Measurements from ENCODE around the gene CEBPA. TPM values are rescaled to one million over a fixed set of nuclear protein-coding genes. Genes with fewer than 3 reads are reported as not detected.

Gene CEBPA
- total RNA-seq, 2 donors from 2014 or later = 1.8 to 2.1 TPM

DNA sequence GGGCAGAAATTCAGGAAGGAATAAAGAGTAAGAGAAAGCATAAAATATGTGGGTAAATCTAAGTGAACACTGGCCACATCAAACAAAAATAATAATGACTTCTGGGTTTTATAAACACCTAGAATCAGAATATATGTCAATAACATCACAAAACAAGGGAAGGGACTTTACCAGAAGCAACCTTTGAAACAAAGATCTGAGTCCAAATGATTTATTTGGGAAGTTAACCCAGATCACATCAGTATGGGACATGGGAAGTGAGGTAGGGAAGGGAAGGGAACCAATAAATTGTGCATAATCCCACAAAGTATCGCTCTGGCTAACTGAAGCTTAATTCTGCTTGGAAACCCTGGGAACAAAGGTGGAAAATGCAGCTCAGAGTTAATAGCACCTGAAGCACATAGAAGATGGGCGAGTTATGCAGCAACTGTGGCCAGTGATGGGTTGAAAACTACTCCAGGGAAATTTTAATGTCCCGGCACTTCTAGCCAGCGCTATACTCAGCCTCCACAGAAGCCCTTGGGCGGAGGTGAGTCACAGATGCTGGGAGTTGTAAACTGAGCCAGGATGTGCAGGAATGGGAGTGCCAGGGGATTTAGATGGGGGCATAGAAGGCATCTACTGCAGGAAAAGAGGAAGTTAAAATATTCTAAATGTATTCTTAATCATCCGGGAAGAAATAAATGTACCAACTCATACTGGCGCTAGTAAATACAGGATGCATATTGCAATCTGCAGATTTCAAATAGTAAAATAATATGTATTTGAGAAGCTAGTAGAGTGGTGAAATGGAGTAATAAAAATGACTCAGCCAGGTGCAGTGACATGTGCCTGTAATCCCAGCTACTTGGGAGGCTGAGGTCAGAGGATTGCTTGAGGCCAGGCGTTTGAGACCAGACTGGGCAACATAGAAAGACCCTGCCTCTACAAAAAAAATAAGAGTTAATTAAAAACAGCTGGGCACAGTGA, 37.0 kb upstream of the CEBPA start:
- Histone ChIP-seq H3K9ac (ENCODE audit: extremely low read depth, low read length, poor library complexity, severe bottlenecking) (no peak overlapping the region), H3K4me1 (ENCODE audit: control insufficient read depth, insufficient read depth, low read length) (no peaks in the 10 kb centered on the region), H3K27ac (ENCODE audit: low read depth, low read length) (no peak overlapping the region), H3K4me3 (ENCODE audit: low read length) (no peak overlapping the region), H3K27me3 (ENCODE audit: control insufficient read depth, insufficient read depth, low read length, poor library complexity, severe bottlenecking) (peaks cover 12% of the 10 kb centered on the region), H3K36me3 (ENCODE audit: control insufficient read depth, insufficient read depth, low read length) (no peaks in the 10 kb centered on the region), H3K9me3 (ENCODE audit: control insufficient read depth, low read length) (no peaks in the 10 kb centered on the region)
- no peak for DNase-seq
- Mint-ChIP-seq H3K4me3 (no peak overlapping the region), H3K36me3 (ENCODE audit: low read depth) (no peaks in the 10 kb centered on the region), H3K9me3 (no peaks in the 10 kb centered on the region), H3K27ac (no peak overlapping the region), H3K4me1 (no peaks in the 10 kb centered on the region), H3K27me3 (ENCODE audit: insufficient read depth) (peaks cover 20% of the 10 kb centered on the region)
- no peak for TF ChIP-seq CTCF (conservative IDR thresholded peaks at IDR 0.05)
- 85 to 92% methylated on average over 6 to 8 of the region's 8 CpGs for WGBS, 2 experiments (ENCODE audit: insufficient coverage in 1 of 2, insufficient read length in 1 of 2)

- TF ChIP-seq CTCF (conservative IDR thresholded peaks at IDR 0.05) = no peak
- Mint-ChIP-seq H3K27me3 (ENCODE audit: insufficient read depth) (peaks cover 9% of the 10 kb centered on the region), H3K36me3 (ENCODE audit: low read depth) (no peaks in the 10 kb centered on the region), H3K4me1 (no peaks in the 10 kb centered on the region), H3K27ac (no peak overlapping the region), H3K9me3 (no peaks in the 10 kb centered on the region), H3K4me3 (no peak overlapping the region)
- Histone ChIP-seq H3K4me3 (ENCODE audit: low read length) (no peak overlapping the region), H3K27me3 (ENCODE audit: control insufficient read depth, insufficient read depth, low read length, poor library complexity, severe bottlenecking) (peaks cover 1% of the 10 kb centered on the region), H3K9me3 (ENCODE audit: control insufficient read depth, low read length) (no peaks in the 10 kb centered on the region), H3K27ac (ENCODE audit: low read depth, low read length) (no peak overlapping the region), H3K4me1 (ENCODE audit: control insufficient read depth, insufficient read depth, low read length) (no peaks in the 10 kb centered on the region), H3K9ac (ENCODE audit: extremely low read depth, low read length, poor library complexity, severe bottlenecking) (no peak overlapping the region), H3K36me3 (ENCODE audit: control insufficient read depth, insufficient read depth, low read length) (no peaks in the 10 kb centered on the region)
- no peak for DNase-seq
- WGBS, 2 experiments (ENCODE audit: insufficient coverage in 1 of 2, insufficient read length in 1 of 2) = 75 to 91% methylated on average over 4 to 5 of the region's 5 CpGs
Observed at GRCh38 chr19:33335446-33335845, 33.1 kb upstream of the CEBPA start.

GRCh38 chr19:33334271-33334670, 31.9 kb upstream of the CEBPA start:
- DNase-seq = no peak
- no peaks in the 10 kb centered on the region for H3K36me3 ChIP-seq (ENCODE audit: control insufficient read depth, insufficient read depth, low read length)
- H3K4me1 Mint-ChIP-seq = no peaks in the 10 kb centered on the region
- H3K9me3 ChIP-seq (ENCODE audit: control insufficient read depth, low read length) = no peaks in the 10 kb centered on the region
- H3K4me3 ChIP-seq (ENCODE audit: low read length) = no peak overlapping the region
- peaks cover 6% of the 10 kb centered on the region for H3K27me3 Mint-ChIP-seq (ENCODE audit: insufficient read depth)
- no peak for TF ChIP-seq CTCF (conservative IDR thresholded peaks at IDR 0.05)
- H3K9ac ChIP-seq (ENCODE audit: extremely low read depth, low read length, poor library complexity, severe bottlenecking) = no peak overlapping the region
- no peak overlapping the region for H3K27ac Mint-ChIP-seq
- no peaks in the 10 kb centered on the region for H3K9me3 Mint-ChIP-seq
- H3K36me3 Mint-ChIP-seq (ENCODE audit: low read depth) = no peaks in the 10 kb centered on the region
- no peaks in the 10 kb centered on the region for H3K27me3 ChIP-seq (ENCODE audit: control insufficient read depth, insufficient read depth, low read length, poor library complexity, severe bottlenecking)
- no peak overlapping the region for H3K4me3 Mint-ChIP-seq
- WGBS, 2 experiments (ENCODE audit: insufficient coverage in 1 of 2, insufficient read length in 1 of 2) = 94 to 97% methylated on average over 2 to 3 of the region's 3 CpGs
- H3K27ac ChIP-seq (ENCODE audit: low read depth, low read length) = no peak overlapping the region
- H3K4me1 ChIP-seq (ENCODE audit: control insufficient read depth, insufficient read depth, low read length) = no peaks in the 10 kb centered on the region
